GM12872 (cell line): Measurements from ENCODE around the gene DLG5.

ENCODE experiments used
- TF ChIP-seq, protein P1 (sequence below): IDR thresholded peaks from 3 replicates; pipeline ENCODE4 v1.5.1; 2011; ENCODE audit warnings: low read depth, mild to moderate bottlenecking, low read length, moderate library complexity; ENCODE audit not compliant: insufficient read depth

Gene DLG5

DNA sequence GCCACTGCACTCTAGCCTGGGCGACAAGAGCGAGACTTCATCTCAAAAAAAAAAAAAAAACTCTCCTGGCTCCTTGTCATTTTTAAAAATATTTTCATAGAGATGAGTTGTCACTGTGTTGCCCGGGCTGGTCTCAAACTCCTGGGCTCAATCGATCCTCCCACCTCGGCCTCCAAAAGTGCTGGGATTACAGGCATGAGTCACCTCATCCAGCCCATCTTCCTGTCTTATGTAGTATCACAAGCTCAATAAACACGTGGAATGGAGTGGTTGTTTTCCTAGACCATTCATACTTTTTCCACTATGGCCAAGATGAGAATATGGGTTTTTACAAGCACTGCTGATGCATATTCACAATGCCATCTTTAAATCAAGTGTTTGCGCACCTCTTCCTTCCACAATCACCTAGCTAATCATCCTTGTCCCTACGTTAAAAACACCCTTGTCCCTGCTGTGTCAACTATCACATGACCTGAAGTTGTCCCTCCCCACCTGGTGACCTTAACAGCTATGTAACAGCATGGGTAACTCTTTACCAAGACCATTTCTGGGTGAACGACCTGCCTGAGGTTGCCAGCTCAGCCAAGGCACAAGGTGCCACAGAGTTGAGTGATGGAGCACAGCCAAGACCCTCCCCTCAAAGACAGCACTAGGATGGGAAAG lies 21.3 kb downstream of the DLG5 start:
- TF ChIP-seq, protein P1, sequence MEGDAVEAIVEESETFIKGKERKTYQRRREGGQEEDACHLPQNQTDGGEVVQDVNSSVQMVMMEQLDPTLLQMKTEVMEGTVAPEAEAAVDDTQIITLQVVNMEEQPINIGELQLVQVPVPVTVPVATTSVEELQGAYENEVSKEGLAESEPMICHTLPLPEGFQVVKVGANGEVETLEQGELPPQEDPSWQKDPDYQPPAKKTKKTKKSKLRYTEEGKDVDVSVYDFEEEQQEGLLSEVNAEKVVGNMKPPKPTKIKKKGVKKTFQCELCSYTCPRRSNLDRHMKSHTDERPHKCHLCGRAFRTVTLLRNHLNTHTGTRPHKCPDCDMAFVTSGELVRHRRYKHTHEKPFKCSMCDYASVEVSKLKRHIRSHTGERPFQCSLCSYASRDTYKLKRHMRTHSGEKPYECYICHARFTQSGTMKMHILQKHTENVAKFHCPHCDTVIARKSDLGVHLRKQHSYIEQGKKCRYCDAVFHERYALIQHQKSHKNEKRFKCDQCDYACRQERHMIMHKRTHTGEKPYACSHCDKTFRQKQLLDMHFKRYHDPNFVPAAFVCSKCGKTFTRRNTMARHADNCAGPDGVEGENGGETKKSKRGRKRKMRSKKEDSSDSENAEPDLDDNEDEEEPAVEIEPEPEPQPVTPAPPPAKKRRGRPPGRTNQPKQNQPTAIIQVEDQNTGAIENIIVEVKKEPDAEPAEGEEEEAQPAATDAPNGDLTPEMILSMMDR: no peak

DNA sequence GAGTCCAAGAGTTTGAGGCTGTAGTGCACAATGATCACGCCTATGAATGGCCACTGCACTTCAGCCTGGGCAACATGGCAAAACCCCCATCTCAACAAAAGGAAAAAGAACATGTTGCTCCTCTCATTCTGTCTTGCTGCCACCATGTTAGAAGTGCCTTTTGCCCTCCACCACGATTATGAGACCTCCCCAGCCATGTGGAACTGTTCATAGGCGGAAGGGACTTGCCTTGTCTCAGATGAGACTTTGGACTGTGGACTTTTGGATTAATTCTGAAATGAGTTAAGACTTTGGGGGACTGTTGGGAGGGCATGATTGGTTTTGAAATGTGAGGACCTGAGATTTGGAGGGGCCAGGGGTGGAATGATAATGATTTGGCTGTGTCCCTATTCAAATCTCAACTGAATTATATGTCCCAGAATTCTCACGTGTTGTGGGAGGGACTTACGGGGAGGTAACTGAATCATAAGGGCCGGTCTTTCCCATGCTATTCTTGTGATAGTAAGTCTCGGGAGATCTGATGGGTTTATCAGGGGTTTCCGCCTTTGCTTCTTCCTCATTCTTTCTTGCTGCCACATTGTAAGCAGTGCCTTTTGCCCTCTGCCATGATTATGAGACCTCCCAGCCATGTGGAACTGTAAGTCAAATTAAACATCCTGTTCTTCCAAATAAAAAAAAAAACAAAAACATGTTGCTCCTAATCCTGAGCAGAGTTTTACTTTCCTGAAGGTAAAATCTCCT lies 22.3 kb downstream of the DLG5 start:
- TF ChIP-seq, protein P1: no peak

DNA sequence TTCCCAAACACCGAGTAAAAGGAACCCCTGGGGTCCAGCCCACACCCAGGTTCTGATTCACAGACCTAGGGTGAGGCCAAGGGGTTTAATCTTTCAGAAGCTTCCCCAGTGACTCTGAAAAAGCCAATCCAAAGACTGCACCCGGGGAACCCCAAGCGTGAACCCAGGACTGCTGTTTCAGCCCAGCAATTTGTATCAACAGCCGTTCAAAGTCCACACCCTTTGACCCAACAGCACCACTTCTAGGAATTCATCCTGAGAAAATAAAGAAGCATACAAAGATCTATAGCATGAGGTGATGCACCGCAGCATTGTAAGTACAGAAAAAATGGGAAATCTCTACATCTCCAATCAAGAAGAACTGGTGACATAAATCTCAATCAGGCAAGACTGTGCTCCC lies 24.4 kb downstream of the DLG5 start:
- TF ChIP-seq, protein P1: no peak

DNA sequence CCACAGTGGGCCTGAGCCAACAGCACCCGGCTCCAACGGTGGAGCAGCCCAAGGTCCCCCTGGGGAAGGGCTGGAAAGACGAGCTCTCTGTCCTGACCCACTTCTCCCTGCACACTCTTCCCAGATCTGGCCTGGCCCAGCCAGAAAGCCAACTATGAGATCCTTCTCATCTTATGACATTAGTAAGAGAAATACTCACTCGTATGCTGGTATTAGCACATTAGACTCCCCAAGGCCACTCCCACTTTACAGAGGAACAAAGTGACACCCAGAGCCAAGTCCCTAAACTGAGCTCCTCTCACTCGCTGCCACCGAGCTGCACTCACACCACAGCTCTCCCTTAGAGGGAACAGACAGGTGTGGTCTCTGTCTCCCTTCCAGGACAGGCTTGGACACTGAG lies 24.8 kb downstream of the DLG5 start:
- TF ChIP-seq, protein P1: no peak

DNA sequence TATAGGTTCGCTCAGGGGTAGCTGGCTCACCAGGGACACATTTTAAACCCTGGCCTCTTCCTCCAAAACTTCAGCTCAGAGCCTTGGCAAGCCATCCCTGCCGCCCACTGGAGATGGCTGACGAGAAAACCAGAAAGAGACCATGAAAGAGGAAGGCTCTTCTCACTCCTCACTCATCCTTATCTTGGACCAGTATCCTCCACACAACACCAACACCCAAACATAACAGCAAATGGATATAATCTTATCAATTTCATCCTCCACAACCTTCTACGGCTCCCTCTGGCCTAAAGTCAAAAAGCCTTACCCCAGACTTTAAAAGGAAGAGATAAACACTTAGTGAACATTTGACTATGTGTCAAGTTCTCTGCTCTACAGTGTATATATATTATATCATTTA lies 26.9 kb downstream of the DLG5 start:
- TF ChIP-seq, protein P1: no peak

DNA sequence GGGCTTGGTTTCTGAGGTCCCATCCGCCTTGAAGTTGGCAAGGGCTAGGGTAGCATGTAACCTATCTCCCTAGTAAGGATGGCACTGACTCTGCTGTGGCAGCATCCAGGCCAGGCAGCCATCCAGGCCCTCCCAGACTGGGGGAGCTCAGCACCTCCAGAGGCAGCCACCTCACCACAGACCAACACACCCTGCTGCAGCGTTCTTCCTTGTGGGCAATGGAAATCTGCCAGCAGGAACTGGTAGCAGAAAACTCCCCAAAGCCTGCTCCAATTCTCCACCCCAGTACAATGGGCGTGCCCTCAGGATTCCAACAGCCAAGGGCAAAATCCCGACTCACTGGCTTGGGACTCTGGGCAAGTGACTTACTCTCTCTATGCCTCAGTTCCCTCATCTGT lies 27.5 kb downstream of the DLG5 start:
- TF ChIP-seq, protein P1: no peak

DNA sequence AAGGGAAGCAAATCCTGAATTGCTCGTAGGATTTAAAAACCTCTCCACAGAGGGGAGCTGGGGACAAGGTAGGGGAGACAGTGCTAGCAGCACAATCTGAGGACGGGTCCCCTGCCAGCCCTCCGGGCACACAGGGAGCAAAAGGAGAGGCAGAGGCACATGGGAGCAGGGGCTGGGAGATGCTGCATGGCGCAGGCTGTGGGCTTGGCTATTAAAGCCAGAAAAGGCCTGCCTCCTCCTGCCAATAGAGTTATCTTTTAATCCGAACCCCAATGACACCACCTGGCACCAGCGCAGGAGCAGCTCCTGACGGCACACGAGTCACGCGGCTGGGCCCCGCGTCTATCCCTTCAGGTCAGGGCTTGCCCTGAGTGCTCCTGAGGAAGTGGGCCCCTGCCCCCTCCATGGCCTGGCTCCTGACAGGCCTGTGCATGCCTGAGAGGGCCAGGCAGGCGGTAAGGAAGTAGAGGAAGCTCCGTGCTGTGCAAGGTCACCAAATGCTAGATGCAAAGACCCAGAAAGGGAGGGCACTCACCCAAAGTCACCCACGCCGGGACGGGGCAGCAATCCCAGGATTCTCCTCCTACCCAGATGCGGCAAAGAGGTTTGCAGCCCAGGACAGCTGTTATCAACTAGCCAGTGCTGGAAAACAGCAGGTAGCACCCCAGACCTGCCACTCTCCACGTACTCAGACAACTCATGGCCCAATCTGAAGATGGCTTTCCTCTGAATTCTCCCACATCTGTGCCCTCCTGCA lies 28.1 kb downstream of the DLG5 start:
- TF ChIP-seq, protein P1: no peak
